Tibial artery (tissue), 4 donors: ENCODE measurements around the gene HDAC7.
A peak's percentile ranks its signal among the peaks of the same experiment; 100 is the strongest.

Source experiments
- DNase-seq, 2 donors: peaks; one replicate each; pipeline ENCODE4 v3.0.0-alpha.2; 2019
- H3K27ac ChIP-seq, 2 donors: fragments of 200-600 bp; sonication (generic) in 1 of 2; 1 replicate in 1 of 2; 2 replicates in 1 of 2; pipeline ENCODE4 v1.5.1; 2018 to 2019; ENCODE audit warnings: mild to moderate bottlenecking in 1 of 2
- H3K27me3 ChIP-seq, 2 donors: fragments of 200-600 bp; sonication (generic) in 1 of 2; one replicate each; pipeline versions ENCODE4 v1.5.1 to v1.6.0; 2016 to 2019
- H3K36me3 ChIP-seq, 3 donors: fragments of 200-600 bp; sonication (generic) in 2 of 3; one replicate each; pipeline ENCODE4 v1.5.1; 2016 to 2019; ENCODE audit warnings: mild to moderate bottlenecking in 2 of 3
- H3K4me1 ChIP-seq, 4 donors: fragments of 200-600 bp; sonication (generic) in 2 of 4; 1 replicate in 3 of 4; 2 replicates in 1 of 4; pipeline ENCODE4 v1.5.1; 2016 to 2019
- H3K4me3 ChIP-seq, 2 donors: fragments of 200-600 bp; sonication (generic) in 1 of 2; 1 replicate in 1 of 2; 2 replicates in 1 of 2; pipeline ENCODE4 v1.5.1; 2018 to 2019; ENCODE audit warnings: mild to moderate bottlenecking in 2 of 2
- H3K9me3 ChIP-seq, 3 donors: fragments of 200-600 bp; sonication (generic) in 1 of 3; one replicate each; pipeline ENCODE4 v1.5.1; 2016 to 2019
- intact Hi-C: fragments of 100-400 bp; cut with DNase I; formaldehyde crosslinking; loops from one replicate; pipeline ENCODE4 v1.15.0; 2023; ENCODE audit warnings: low total_unique reads
- TF ChIP-seq, protein P1 (sequence below), 2 experiments: fragments of 200-600 bp in 1 of 2; fragments of 450-650 bp in 1 of 2; IDR thresholded peaks; one replicate each; pipeline ENCODE4 v1.5.1; 2017 to 2019; ENCODE audit warnings: antibody characterized with exemption in 2 of 2, mild to moderate bottlenecking in 1 of 2, moderate library complexity in 1 of 2

The HDAC7 gene

GRCh38 chr12:47832263-47832933 lies 12.7 kb upstream of the HDAC7 start:
- intact Hi-C loops, result loop anchor here (5.0 kb wide), 1 partner anchor 40 kb away; no protein-coding TSS in a partner anchor
- H3K4me1 ChIP-seq, result peaks cover 3 to 30% (median 25%) of the 10 kb centered on the region in 4 donors
- TF ChIP-seq, protein P1, sequence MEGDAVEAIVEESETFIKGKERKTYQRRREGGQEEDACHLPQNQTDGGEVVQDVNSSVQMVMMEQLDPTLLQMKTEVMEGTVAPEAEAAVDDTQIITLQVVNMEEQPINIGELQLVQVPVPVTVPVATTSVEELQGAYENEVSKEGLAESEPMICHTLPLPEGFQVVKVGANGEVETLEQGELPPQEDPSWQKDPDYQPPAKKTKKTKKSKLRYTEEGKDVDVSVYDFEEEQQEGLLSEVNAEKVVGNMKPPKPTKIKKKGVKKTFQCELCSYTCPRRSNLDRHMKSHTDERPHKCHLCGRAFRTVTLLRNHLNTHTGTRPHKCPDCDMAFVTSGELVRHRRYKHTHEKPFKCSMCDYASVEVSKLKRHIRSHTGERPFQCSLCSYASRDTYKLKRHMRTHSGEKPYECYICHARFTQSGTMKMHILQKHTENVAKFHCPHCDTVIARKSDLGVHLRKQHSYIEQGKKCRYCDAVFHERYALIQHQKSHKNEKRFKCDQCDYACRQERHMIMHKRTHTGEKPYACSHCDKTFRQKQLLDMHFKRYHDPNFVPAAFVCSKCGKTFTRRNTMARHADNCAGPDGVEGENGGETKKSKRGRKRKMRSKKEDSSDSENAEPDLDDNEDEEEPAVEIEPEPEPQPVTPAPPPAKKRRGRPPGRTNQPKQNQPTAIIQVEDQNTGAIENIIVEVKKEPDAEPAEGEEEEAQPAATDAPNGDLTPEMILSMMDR (IDR thresholded peaks at IDR 0.05), result no peak
- no peaks in the 10 kb centered on the region for H3K9me3 ChIP-seq
- DNase-seq, result no peak
- H3K27me3 ChIP-seq, result no peaks in the 10 kb centered on the region
- H3K4me3 ChIP-seq, result no peak overlapping the region
- H3K36me3 ChIP-seq, result no peaks in the 10 kb centered on the region
- no peak overlapping the region for H3K27ac ChIP-seq

DNA sequence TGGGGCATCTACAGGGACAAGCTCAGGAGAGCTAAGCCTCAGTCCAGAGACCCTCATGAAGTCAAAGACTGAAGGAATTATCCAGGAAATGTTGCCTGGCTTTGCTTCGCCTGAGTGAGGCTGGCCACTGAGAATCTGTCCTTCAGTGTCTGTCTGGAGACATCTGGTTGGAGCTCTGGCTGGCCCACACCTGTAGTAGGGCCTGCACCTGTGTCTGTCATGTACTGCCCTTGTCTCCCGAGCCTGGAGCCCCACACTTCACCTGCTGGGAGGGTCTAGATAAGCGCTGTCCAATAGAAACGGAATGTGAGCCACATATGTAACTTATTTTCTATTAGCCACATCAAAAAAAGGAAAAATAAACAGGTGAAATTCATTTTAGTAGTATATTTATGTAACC lies 9.9 kb upstream of the HDAC7 start:
- Histone ChIP-seq H3K27me3 (no peaks in the 10 kb centered on the region), H3K27ac (peak overlapping the region; percentile 78 to 99), H3K36me3 (no peaks in the 10 kb centered on the region), H3K4me1 (peaks cover 3 to 52% (median 44%) of the 10 kb centered on the region in 4 donors), H3K4me3 (no peak overlapping the region), H3K9me3 (no peaks in the 10 kb centered on the region)
- intact Hi-C loops, result no loop called here
- TF ChIP-seq, protein P1 (IDR thresholded peaks at IDR 0.05), result no peak
- DNase-seq, result no peak

- Histone ChIP-seq H3K36me3 (no peaks in the 10 kb centered on the region), H3K4me3 (no peak overlapping the region), H3K9me3 (no peaks in the 10 kb centered on the region), H3K27ac (peak overlapping the region; percentile 78 to 99), H3K27me3 (no peaks in the 10 kb centered on the region), H3K4me1 (peaks cover 3 to 58% (median 49%) of the 10 kb centered on the region in 4 donors)
- peak; percentile 83 to 95 for DNase-seq
- TF ChIP-seq, protein P1 (IDR thresholded peaks at IDR 0.05), result no peak
- intact Hi-C loops, result no loop called here
Observed at GRCh38 chr12:47828976-47829482, 9.3 kb upstream of the HDAC7 start.

DNA sequence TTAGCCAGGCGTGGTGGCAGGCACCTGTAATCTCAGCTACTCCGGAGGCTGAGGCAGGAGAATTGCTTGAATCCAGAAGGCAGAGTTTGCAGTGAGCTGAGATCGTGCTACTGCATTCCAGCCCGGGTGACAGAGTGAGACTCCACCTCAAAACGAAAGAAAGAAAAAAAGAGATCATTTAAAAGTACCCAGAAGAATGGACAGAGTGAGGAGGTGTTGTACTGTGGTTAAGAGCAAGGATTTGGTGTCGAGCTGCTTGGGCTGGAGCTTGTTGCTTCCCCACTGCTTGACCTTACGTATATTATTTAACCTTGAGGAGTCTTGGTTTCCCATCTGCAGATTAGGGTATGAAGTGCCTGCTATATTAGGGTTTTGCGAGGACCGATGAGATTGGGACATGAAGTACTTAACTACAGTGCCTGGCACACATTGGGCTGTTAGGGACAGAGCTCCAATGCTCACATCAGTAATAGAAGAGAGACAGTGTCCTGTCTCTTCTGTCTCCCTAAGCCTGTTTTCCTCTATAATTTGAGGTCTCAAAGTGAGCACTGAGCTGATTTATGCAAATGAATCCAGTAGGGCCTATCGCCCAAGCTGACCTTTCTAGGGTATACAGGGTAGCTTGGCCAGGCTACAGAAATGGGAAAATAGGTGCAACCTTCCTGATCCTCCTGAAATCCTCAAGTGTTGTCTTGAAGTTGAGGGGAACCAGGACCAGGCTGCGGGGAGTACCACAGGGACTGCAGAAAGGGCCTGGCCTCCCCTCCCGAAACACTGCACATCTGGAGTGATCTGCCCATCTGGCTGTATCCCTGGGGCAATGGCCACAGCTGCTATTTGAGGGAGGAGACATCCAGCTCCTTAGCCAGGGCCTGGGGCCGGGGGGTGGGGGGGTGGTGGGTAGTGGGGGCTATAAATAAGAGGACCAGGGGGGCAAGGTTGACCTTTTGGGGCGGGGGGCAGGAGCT lies 8.6 kb upstream of the HDAC7 start:
- DNase-seq, result no peak
- Histone ChIP-seq H3K4me3 (no peak overlapping the region), H3K27ac (peak overlapping the region; percentile 78 to 99), H3K36me3 (no peaks in the 10 kb centered on the region), H3K27me3 (no peaks in the 10 kb centered on the region), H3K4me1 (peaks cover 3 to 65% (median 54%) of the 10 kb centered on the region in 4 donors), H3K9me3 (no peaks in the 10 kb centered on the region)
- TF ChIP-seq, protein P1 (IDR thresholded peaks at IDR 0.05), result no peak
- intact Hi-C loops, result no loop called here

- H3K36me3 ChIP-seq, result no peaks in the 10 kb centered on the region
- no peak overlapping the region for H3K4me3 ChIP-seq
- peak overlapping the region; percentile 91 to 99 for H3K27ac ChIP-seq
- H3K4me1 ChIP-seq, result peaks cover 15 to 92% (median 80%) of the 10 kb centered on the region in 4 donors
- DNase-seq, result peak in 1 of 2 donors; percentile 84
- no peaks in the 10 kb centered on the region for H3K9me3 ChIP-seq
- no peaks in the 10 kb centered on the region for H3K27me3 ChIP-seq
- TF ChIP-seq, protein P1 (IDR thresholded peaks at IDR 0.05), result no peak
- intact Hi-C loops, result no loop called here
Observed at GRCh38 chr12:47825173-47825639, 5.5 kb upstream of the HDAC7 start.
